Raji (cell line): Measurements from ENCODE around the gene RSF1.

ENCODE experiments used
- POLR2A ChIP-seq: IDR thresholded peaks from 2 replicates; pipeline ENCODE4 v1.6.1; 2011; ENCODE audit warnings: low read depth, low read length, control low read depth; ENCODE audit not compliant: insufficient read depth

RSF1 gene

GRCh38 chr11:77771135-77771534 lies 49.4 kb downstream of the RSF1 start:
- TF ChIP-seq POLR2A, result no peak

- TF ChIP-seq POLR2A, result no peak
Observed at GRCh38 chr11:77770629-77771028, 49.9 kb downstream of the RSF1 start.

- no peak for TF ChIP-seq POLR2A
Observed at GRCh38 chr11:77762426-77762825, 58.1 kb downstream of the RSF1 start.

GRCh38 chr11:77761491-77761890 lies 59.0 kb downstream of the RSF1 start:
- no peak for TF ChIP-seq POLR2A

- no peak for TF ChIP-seq POLR2A
Observed at GRCh38 chr11:77758331-77758730, 62.2 kb downstream of the RSF1 start.

- no peak for TF ChIP-seq POLR2A
Observed at GRCh38 chr11:77753230-77753629, 67.3 kb downstream of the RSF1 start.

- TF ChIP-seq POLR2A, result no peak
Observed at GRCh38 chr11:77752516-77752915, 68.0 kb downstream of the RSF1 start.

- TF ChIP-seq POLR2A, result no peak
Observed at GRCh38 chr11:77750394-77751156, 69.9 kb downstream of the RSF1 start.

- TF ChIP-seq POLR2A, result no peak
Observed at GRCh38 chr11:77749232-77749631, 71.3 kb downstream of the RSF1 start.

- TF ChIP-seq POLR2A, result no peak
Observed at GRCh38 chr11:77748266-77748665, 72.3 kb downstream of the RSF1 start.

GRCh38 chr11:77747381-77747969 lies 73.0 kb downstream of the RSF1 start:
- TF ChIP-seq POLR2A, result no peak

- no peak for TF ChIP-seq POLR2A
Observed at GRCh38 chr11:77736473-77736872, 84.0 kb downstream of the RSF1 start.

GRCh38 chr11:77734890-77735289 lies 85.6 kb downstream of the RSF1 start:
- no peak for TF ChIP-seq POLR2A

- TF ChIP-seq POLR2A, result no peak
Observed at GRCh38 chr11:77732143-77732542, 88.4 kb downstream of the RSF1 start.

GRCh38 chr11:77730789-77731188 lies 89.7 kb downstream of the RSF1 start:
- TF ChIP-seq POLR2A, result no peak

- no peak for TF ChIP-seq POLR2A
Observed at GRCh38 chr11:77729063-77729462, 91.5 kb downstream of the RSF1 start.
